Middle frontal gyrus (tissue), 1 donor: ENCODE data around the gene GOLIM4.
"Not testable (repeated sequence)": the region's sequence is repeated elsewhere in the genome, so short reads cannot be mapped to it uniquely, and the experiment has no call there.

ENCODE experiments used
- DNase-seq: peaks from one replicate; pipeline ENCODE4 v3.0.0-alpha.2; 2015; ENCODE audit warnings: low spot score; ENCODE audit errors: extremely low spot score

The GOLIM4 gene

GRCh38 chr3:168080022-168080421 lies 15.7 kb downstream of the GOLIM4 start:
- no peak for DNase-seq

- DNase-seq: no peak
Measured at GRCh38 chr3:168077091-168077490, 18.6 kb downstream of the GOLIM4 start.

- no peak for DNase-seq
Measured at GRCh38 chr3:168073842-168074605, 21.7 kb downstream of the GOLIM4 start.

- DNase-seq: no peak
Measured at GRCh38 chr3:168072323-168072650, 23.4 kb downstream of the GOLIM4 start.

- DNase-seq: no peak
Measured at GRCh38 chr3:168071591-168072322, 24.0 kb downstream of the GOLIM4 start.

- DNase-seq: no peak
Measured at GRCh38 chr3:168070919-168071318, 24.8 kb downstream of the GOLIM4 start.

GRCh38 chr3:168068346-168068745 lies 27.4 kb downstream of the GOLIM4 start:
- DNase-seq: no peak

- no peak for DNase-seq
Measured at GRCh38 chr3:168066882-168067281, 28.8 kb downstream of the GOLIM4 start.

- no peak for DNase-seq
Measured at GRCh38 chr3:168065569-168065968, 30.2 kb downstream of the GOLIM4 start.

- DNase-seq: no peak
Measured at GRCh38 chr3:168063122-168063521, 32.6 kb downstream of the GOLIM4 start.

- DNase-seq: no peak
Measured at GRCh38 chr3:168062679-168063078, 33.0 kb downstream of the GOLIM4 start.

- DNase-seq: no peak
Measured at GRCh38 chr3:168061332-168061996, 34.3 kb downstream of the GOLIM4 start.

GRCh38 chr3:168060317-168060716 lies 35.4 kb downstream of the GOLIM4 start:
- DNase-seq: no peak

GRCh38 chr3:168058481-168058880 lies 37.2 kb downstream of the GOLIM4 start:
- DNase-seq: no peak

GRCh38 chr3:168056398-168057230 lies 39.1 kb downstream of the GOLIM4 start:
- not testable (repeated sequence) for DNase-seq

GRCh38 chr3:168054447-168054846 lies 41.3 kb downstream of the GOLIM4 start:
- DNase-seq: no peak

GRCh38 chr3:168053115-168053514 lies 42.6 kb downstream of the GOLIM4 start:
- no peak for DNase-seq

GRCh38 chr3:168052515-168052914 lies 43.2 kb downstream of the GOLIM4 start:
- DNase-seq: no peak

GRCh38 chr3:168051531-168052471 lies 43.9 kb downstream of the GOLIM4 start:
- no peak for DNase-seq

- no peak for DNase-seq
Measured at GRCh38 chr3:168051070-168051469, 44.7 kb downstream of the GOLIM4 start.
